Trophoblast cell (in vitro differentiated cells and primary cell): ENCODE measurements around the gene KIAA0513.
A peak's percentile ranks its signal among the peaks of the same experiment; 100 is the strongest.

ENCODE experiments used
- DNase-seq, 2 donors: peaks; one replicate each; pipeline ENCODE4 v3.0.0-alpha.2; 2016
- H2AFZ ChIP-seq: 2 replicates; pipeline ENCODE4 v1.6.1; 2013; ENCODE audit warnings: low read length, moderate library complexity, mild to moderate bottlenecking; ENCODE audit not compliant: insufficient read depth, poor library complexity
- H2AK5ac ChIP-seq: 2 replicates; pipeline ENCODE4 v1.6.1; 2013; ENCODE audit warnings: mild to moderate bottlenecking, low read length
- H2BK120ac ChIP-seq: 2 replicates; pipeline ENCODE4 v1.6.1; 2013; ENCODE audit warnings: low read length, mild to moderate bottlenecking, moderate library complexity; ENCODE audit not compliant: insufficient read depth, poor library complexity
- H2BK12ac ChIP-seq: 2 replicates; pipeline ENCODE4 v1.6.1; 2013; ENCODE audit warnings: mild to moderate bottlenecking, low read length, moderate library complexity
- H2BK5ac ChIP-seq: 2 replicates; pipeline ENCODE4 v1.6.1; 2013; ENCODE audit warnings: low read length, low read depth, moderate library complexity, mild to moderate bottlenecking; ENCODE audit not compliant: poor library complexity
- H3K14ac ChIP-seq: 2 replicates; pipeline ENCODE4 v1.6.1; 2013; ENCODE audit warnings: mild to moderate bottlenecking, low read length
- H3K18ac ChIP-seq: 2 replicates; pipeline ENCODE4 v1.6.1; 2013; ENCODE audit warnings: mild to moderate bottlenecking, low read length
- H3K23ac ChIP-seq: 2 replicates; pipeline ENCODE4 v1.6.1; 2013; ENCODE audit warnings: low read length
- H3K27ac ChIP-seq: 2 replicates; pipeline ENCODE4 v1.5.1; 2013; ENCODE audit warnings: low read depth, mild to moderate bottlenecking, inconsistent platforms, low read length, moderate library complexity
- H3K27me3 ChIP-seq: 2 replicates; pipeline ENCODE4 v1.6.1; 2013; ENCODE audit warnings: inconsistent platforms, mild to moderate bottlenecking, low read length, moderate library complexity; ENCODE audit not compliant: insufficient read depth
- H3K36me3 ChIP-seq, 2 experiments: 1 replicate in 1 of 2; 2 replicates in 1 of 2; pipeline ENCODE4 v1.6.1; 2013; ENCODE audit warnings: low read length in 2 of 2, mild to moderate bottlenecking in 2 of 2, moderate library complexity in 1 of 2; ENCODE audit not compliant: insufficient read depth in 2 of 2, control insufficient read depth in 1 of 2
- H3K4ac ChIP-seq: 2 replicates; pipeline ENCODE4 v1.6.1; 2013; ENCODE audit warnings: low read depth, mild to moderate bottlenecking, low read length, moderate library complexity
- H3K4me1 ChIP-seq, 2 experiments: 1 replicate in 1 of 2; 2 replicates in 1 of 2; pipeline ENCODE4 v1.6.1; 2013; ENCODE audit warnings: low read length in 2 of 2, mild to moderate bottlenecking in 2 of 2, moderate library complexity in 1 of 2; ENCODE audit not compliant: insufficient read depth in 2 of 2, control insufficient read depth in 1 of 2
- H3K4me2 ChIP-seq: 2 replicates; pipeline ENCODE4 v1.6.1; 2013; ENCODE audit warnings: inconsistent platforms, mild to moderate bottlenecking, low read length, moderate library complexity
- H3K4me3 ChIP-seq: 2 replicates; pipeline ENCODE4 v1.5.1; 2013; ENCODE audit warnings: mild to moderate bottlenecking, low read depth, low read length, inconsistent platforms
- H3K79me1 ChIP-seq: one replicate; pipeline ENCODE4 v1.6.1; 2013; ENCODE audit warnings: low read length
- H3K79me2 ChIP-seq: 2 replicates; pipeline ENCODE4 v1.6.1; 2013; ENCODE audit warnings: low read length, mild to moderate bottlenecking; ENCODE audit not compliant: control insufficient read depth, insufficient read depth, poor library complexity
- H3K9ac ChIP-seq: 2 replicates; pipeline ENCODE4 v1.6.1; 2013; ENCODE audit warnings: mild to moderate bottlenecking, low read length
- H3K9me3 ChIP-seq: 2 replicates; pipeline ENCODE4 v1.6.1; 2013; ENCODE audit warnings: low read depth, mild to moderate bottlenecking, control low read depth, inconsistent platforms, low read length; ENCODE audit not compliant: insufficient read depth
- H4K12ac ChIP-seq: 2 replicates; pipeline ENCODE4 v1.6.1; 2013; ENCODE audit warnings: low read depth, mild to moderate bottlenecking, low read length, moderate library complexity
- H4K8ac ChIP-seq: 2 replicates; pipeline ENCODE4 v1.6.1; 2013; ENCODE audit warnings: low read depth, mild to moderate bottlenecking, low read length, moderate library complexity
- H4K91ac ChIP-seq: one replicate; pipeline ENCODE4 v1.6.1; 2013; ENCODE audit warnings: low read depth, mild to moderate bottlenecking, low read length, moderate library complexity
- WGBS: extraction: QIAGEN DNeasy Blood & Tissue Kit; methylation state at CpG from one replicate; pipeline ENCODE4 v1.1.7; 2013; ENCODE audit warnings: missing lambda C conversion rate; ENCODE audit not compliant: insufficient read length, insufficient coverage; ENCODE audit errors: extremely low coverage; 5-methylcytosine and 5-hydroxymethylcytosine counted together

The KIAA0513 gene

DNA sequence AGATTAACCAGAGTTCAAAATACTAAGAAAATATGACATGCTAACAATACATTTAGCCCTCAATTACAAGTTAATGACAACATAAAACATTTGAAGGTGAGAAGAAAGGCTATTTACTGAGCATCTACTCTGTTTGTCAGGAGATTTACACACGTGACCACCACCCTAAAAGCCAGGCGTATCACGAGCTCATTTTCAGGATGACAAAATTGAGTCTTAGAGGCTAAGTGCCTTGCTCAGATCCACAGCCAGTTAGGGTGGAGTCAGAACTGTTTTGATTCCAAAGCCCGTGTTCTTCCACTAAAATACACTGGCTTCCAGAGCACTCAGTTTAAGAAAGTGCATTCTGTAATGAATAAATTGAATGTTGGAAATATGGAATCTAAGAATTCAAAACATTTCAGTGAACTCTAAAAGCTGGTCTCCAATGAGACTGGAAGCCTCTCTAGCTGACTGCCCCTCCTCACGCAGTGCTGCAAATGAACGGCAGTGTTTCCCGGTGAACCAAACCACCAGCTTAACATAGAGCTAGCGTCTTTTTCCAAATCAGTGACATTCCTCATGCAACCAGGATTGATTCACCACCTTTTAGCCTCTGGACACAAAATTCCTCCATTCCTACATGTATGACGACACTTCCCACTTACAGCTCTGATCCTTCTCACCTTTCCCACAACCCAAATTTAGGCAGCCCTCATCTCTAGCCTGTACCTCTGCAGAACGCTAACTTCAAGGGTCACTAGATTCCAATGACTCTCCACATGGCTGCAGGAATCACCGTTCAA is 22.1 kb upstream of the KIAA0513 start:
- Histone ChIP-seq H3K14ac (peak overlapping the region; percentile 66), H2BK120ac (no peak overlapping the region), H3K79me2 (peaks cover 14% of the 10 kb centered on the region), H3K9ac (no peak overlapping the region), H3K27me3 (no peaks in the 10 kb centered on the region), H2AK5ac (no peak overlapping the region), H2AFZ (no peak overlapping the region), H3K9me3 (no peaks in the 10 kb centered on the region), H3K79me1 (peaks cover 10% of the 10 kb centered on the region), H3K4me1 (peaks cover 27 to 41% of the 10 kb centered on the region in 2 experiments), H3K4me2 (peak overlapping the region; percentile 20), H4K91ac (no peak overlapping the region), H2BK5ac (peak overlapping the region; percentile 42), H3K36me3 (no peaks in the 10 kb centered on the region), H2BK12ac (no peak overlapping the region), H4K8ac (no peak overlapping the region), H4K12ac (no peak overlapping the region), H3K27ac (peak overlapping the region; percentile 82), H3K23ac (no peak overlapping the region), H3K4ac (no peak overlapping the region), H3K4me3 (no peak overlapping the region), H3K18ac (no peak overlapping the region)
- DNase-seq, result peak; percentile 90 to 98
- WGBS, result no CpG with 5 or more reads among the region's 11 CpGs

DNA sequence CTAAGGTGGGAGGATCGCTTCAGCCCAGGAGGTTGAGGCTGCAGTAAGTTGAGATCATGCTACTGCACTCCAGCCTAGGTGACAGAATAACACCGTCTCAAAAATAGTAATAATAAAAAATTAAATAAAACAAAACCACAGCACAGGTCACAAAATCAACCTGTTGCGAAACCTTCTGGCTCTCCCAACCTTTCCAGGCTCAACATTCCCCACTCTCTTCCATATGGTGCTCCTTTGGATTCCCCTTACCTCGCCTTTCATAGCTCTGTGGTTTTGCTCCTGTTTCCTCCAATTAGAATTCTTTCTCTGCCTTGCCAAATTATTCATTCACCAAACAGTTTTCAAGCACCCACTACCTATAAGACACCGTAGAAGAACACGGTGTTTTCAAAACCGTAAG is 21.0 kb upstream of the KIAA0513 start:
- H3K18ac ChIP-seq, result no peak overlapping the region
- H3K23ac ChIP-seq, result no peak overlapping the region
- H3K79me2 ChIP-seq, result peaks cover 21% of the 10 kb centered on the region
- H2AK5ac ChIP-seq, result no peak overlapping the region
- peaks cover 25 to 36% of the 10 kb centered on the region in 2 experiments for H3K4me1 ChIP-seq
- no peak overlapping the region for H2AFZ ChIP-seq
- no peak overlapping the region for H3K9ac ChIP-seq
- no peak overlapping the region for H3K27ac ChIP-seq
- no peak overlapping the region for H4K12ac ChIP-seq
- no peak overlapping the region for H3K14ac ChIP-seq
- H3K27me3 ChIP-seq, result no peaks in the 10 kb centered on the region
- no peaks in the 10 kb centered on the region for H3K36me3 ChIP-seq
- H4K8ac ChIP-seq, result no peak overlapping the region
- no CpG with 5 or more reads among the region's 7 CpGs for WGBS
- peaks cover 15% of the 10 kb centered on the region for H3K79me1 ChIP-seq
- no peak overlapping the region for H2BK12ac ChIP-seq
- H3K4me2 ChIP-seq, result no peak overlapping the region
- no peak for DNase-seq
- H3K4ac ChIP-seq, result no peak overlapping the region
- no peak overlapping the region for H2BK120ac ChIP-seq
- H3K4me3 ChIP-seq, result no peak overlapping the region
- H3K9me3 ChIP-seq, result no peaks in the 10 kb centered on the region
- no peak overlapping the region for H4K91ac ChIP-seq
- H2BK5ac ChIP-seq, result no peak overlapping the region

DNA sequence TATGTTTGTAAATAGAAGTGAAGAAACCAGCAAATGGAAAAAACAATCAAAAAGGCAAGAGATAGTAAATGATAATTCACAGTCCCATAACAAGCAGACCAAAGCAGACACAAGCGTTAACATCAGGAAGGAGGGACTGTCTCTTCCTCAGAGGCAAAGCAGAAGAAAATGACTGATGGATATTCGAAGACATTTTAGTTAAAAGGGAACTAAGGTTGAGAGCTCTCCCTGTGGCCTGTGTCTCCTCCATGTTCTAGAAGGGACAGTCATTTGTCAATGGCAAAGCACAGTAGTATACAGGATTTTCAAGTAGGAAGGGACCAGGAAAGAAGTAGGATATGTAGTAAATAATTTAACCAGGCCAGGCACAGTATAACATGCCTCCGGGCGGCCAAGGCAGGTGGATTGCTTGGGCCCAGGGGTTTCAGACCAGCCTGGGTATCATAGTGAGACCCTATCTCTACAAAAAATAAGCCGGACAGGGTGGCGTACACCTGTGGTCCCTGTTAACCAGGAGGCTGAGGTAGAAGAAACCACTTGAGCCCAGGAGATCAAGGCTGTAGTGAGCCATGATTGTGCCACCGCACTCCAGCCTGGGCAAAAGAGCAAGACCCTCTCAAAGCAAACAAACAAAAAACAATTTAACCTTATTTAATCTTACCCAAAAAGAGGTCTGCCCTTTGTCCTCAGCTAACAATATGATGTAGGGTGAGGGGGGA is 19.9 kb upstream of the KIAA0513 start:
- Histone ChIP-seq H2AFZ (no peak overlapping the region), H2BK5ac (no peak overlapping the region), H4K91ac (no peak overlapping the region), H3K18ac (no peak overlapping the region), H3K14ac (no peak overlapping the region), H4K12ac (no peak overlapping the region), H3K4me3 (no peak overlapping the region), H3K4ac (no peak overlapping the region), H3K9me3 (no peaks in the 10 kb centered on the region), H3K23ac (no peak overlapping the region), H2AK5ac (no peak overlapping the region), H3K4me1 (peaks cover 28 to 33% of the 10 kb centered on the region in 2 experiments), H3K4me2 (no peak overlapping the region), H3K36me3 (no peaks in the 10 kb centered on the region), H3K9ac (no peak overlapping the region), H3K27me3 (no peaks in the 10 kb centered on the region), H3K79me1 (peaks cover 15% of the 10 kb centered on the region), H3K79me2 (peaks cover 19% of the 10 kb centered on the region), H4K8ac (no peak overlapping the region), H2BK12ac (no peak overlapping the region), H3K27ac (no peak overlapping the region), H2BK120ac (no peak overlapping the region)
- WGBS, result no CpG with 5 or more reads among the region's 7 CpGs
- DNase-seq, result no peak

DNA sequence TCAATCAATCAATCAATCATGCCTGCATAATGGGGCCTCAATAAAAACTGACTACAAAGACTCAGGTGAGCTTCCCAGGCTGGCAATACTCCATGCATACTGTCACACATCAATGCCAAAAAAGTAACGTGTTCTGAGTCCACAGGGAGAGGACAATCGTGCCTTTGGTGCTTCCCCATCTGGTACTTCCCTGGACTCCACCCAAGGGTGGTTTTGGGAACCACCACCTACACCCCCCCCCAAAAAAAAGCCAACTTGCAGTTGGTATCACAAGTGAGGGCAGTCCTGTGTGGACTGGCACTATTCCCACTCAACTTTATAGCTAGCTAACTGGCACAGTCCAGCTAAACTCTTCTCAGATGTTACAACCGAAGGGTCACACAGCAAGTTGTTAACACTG is 19.3 kb upstream of the KIAA0513 start:
- Histone ChIP-seq H3K36me3 (no peaks in the 10 kb centered on the region), H3K14ac (no peak overlapping the region), H2BK12ac (no peak overlapping the region), H4K91ac (no peak overlapping the region), H3K4me2 (no peak overlapping the region), H3K23ac (no peak overlapping the region), H3K18ac (no peak overlapping the region), H3K4me1 (peaks cover 25 to 29% of the 10 kb centered on the region in 2 experiments), H2AFZ (no peak overlapping the region), H3K27ac (no peak overlapping the region), H2AK5ac (no peak overlapping the region), H3K27me3 (no peaks in the 10 kb centered on the region), H3K79me1 (peaks cover 15% of the 10 kb centered on the region), H3K4ac (peak overlapping the region; percentile 73), H4K8ac (no peak overlapping the region), H3K9me3 (no peaks in the 10 kb centered on the region), H4K12ac (no peak overlapping the region), H3K9ac (no peak overlapping the region), H2BK120ac (no peak overlapping the region), H3K4me3 (no peak overlapping the region), H2BK5ac (no peak overlapping the region), H3K79me2 (peaks cover 16% of the 10 kb centered on the region)
- no CpG with 5 or more reads among the region's 3 CpGs for WGBS
- DNase-seq, result no peak
